SK-N-SH treated with all-trans-retinoic acid at 6 μM for 48 hours (cell line): ENCODE results near the gene ENO3.

Source experiments
- ATAC-seq: fragments of 200-7000 bp; cut with Tn5 transposase; 3 replicates; pipeline ENCODE4 v1.9.1; 2020; ENCODE audit warnings: mild to moderate bottlenecking, moderate library complexity
- ARNTL ChIP-seq: fragments of 450-650 bp; formaldehyde crosslinking; IDR thresholded peaks from 2 replicates; pipeline ENCODE4 v1.5.0; 2020; ENCODE audit warnings: low read depth, mild to moderate bottlenecking, moderate library complexity, borderline replicate concordance
- BACH2 ChIP-seq: fragments of 250-450 bp; sonication (Bioruptor Pico); IDR thresholded peaks from 2 replicates; pipeline ENCODE4 v1.9.0; 2021; ENCODE audit warnings: mild to moderate bottlenecking, borderline replicate concordance
- CSDC2 ChIP-seq: fragments of 250-450 bp; sonication (Bioruptor Pico); IDR thresholded peaks from 2 replicates; pipeline ENCODE4 v1.5.0; 2020; ENCODE audit warnings: mild to moderate bottlenecking, moderate library complexity
- ESRRG ChIP-seq: fragments of 250-450 bp; sonication (Bioruptor Pico); IDR thresholded peaks from 2 replicates; pipeline ENCODE4 v1.6.1; 2021; ENCODE audit warnings: mild to moderate bottlenecking
- GLIS3 ChIP-seq: fragments of 250-450 bp; sonication (Bioruptor Pico); IDR thresholded peaks from 2 replicates; pipeline ENCODE4 v1.5.0; 2020; ENCODE audit warnings: mild to moderate bottlenecking, moderate library complexity
- OSR1 ChIP-seq: fragments of 250-450 bp; sonication (Bioruptor Pico); IDR thresholded peaks from 2 replicates; pipeline ENCODE4 v1.8.0; 2022; ENCODE audit warnings: moderate library complexity, mild to moderate bottlenecking, inconsistent platforms
- PPARA ChIP-seq: fragments of 250-450 bp; sonication (Bioruptor Pico); IDR thresholded peaks from 2 replicates; pipeline ENCODE4 v1.5.0; 2020; ENCODE audit warnings: mild to moderate bottlenecking, borderline replicate concordance
- RARB ChIP-seq: fragments of 250-450 bp; sonication (Bioruptor Pico); IDR thresholded peaks from 2 replicates; pipeline ENCODE4 v1.8.0; 2021; ENCODE audit warnings: mild to moderate bottlenecking, moderate library complexity
- SNAI2 ChIP-seq: fragments of 250-450 bp; sonication (Bioruptor Pico); IDR thresholded peaks from 2 replicates; pipeline ENCODE4 v1.5.0; 2020; ENCODE audit warnings: mild to moderate bottlenecking, moderate library complexity
- TCF4 ChIP-seq: fragments of 250-450 bp; sonication (Bioruptor Pico); IDR thresholded peaks from 2 replicates; pipeline ENCODE4 v1.8.0; 2021; ENCODE audit warnings: mild to moderate bottlenecking, moderate library complexity, borderline replicate concordance
- TOX ChIP-seq: fragments of 250-450 bp; sonication (Bioruptor Pico); IDR thresholded peaks from 2 replicates; pipeline ENCODE4 v1.8.0; 2021; ENCODE audit warnings: mild to moderate bottlenecking, moderate library complexity, borderline replicate concordance
- ZC3H10 ChIP-seq: fragments of 250-450 bp; sonication (Bioruptor Pico); IDR thresholded peaks from 2 replicates; pipeline ENCODE4 v1.5.1; 2021; ENCODE audit warnings: mild to moderate bottlenecking, moderate library complexity
- ZFP3 ChIP-seq: fragments of 250-450 bp; sonication (Bioruptor Pico); IDR thresholded peaks from 2 replicates; pipeline ENCODE4 v1.5.0; 2020; ENCODE audit warnings: mild to moderate bottlenecking, moderate library complexity
- ZFP30 ChIP-seq: fragments of 450-650 bp; formaldehyde crosslinking; IDR thresholded peaks from 2 replicates; pipeline ENCODE4 v1.5.0; 2022; ENCODE audit warnings: mild to moderate bottlenecking, moderate library complexity
- ZNF565 ChIP-seq: fragments of 450-650 bp; formaldehyde crosslinking; conservative IDR thresholded peaks from 2 replicates; pipeline ENCODE4 v1.5.0; 2020; ENCODE audit warnings: low read depth, mild to moderate bottlenecking, moderate library complexity
- ZNF70 ChIP-seq: fragments of 450-650 bp; formaldehyde crosslinking; IDR thresholded peaks from 2 replicates; pipeline ENCODE4 v1.5.0; 2020; ENCODE audit warnings: mild to moderate bottlenecking, moderate library complexity
- ZNF8 ChIP-seq: fragments of 450-650 bp; formaldehyde crosslinking; IDR thresholded peaks from 2 replicates; pipeline ENCODE4 v1.5.0; 2020; ENCODE audit warnings: mild to moderate bottlenecking, moderate library complexity
- TF ChIP-seq, protein P1 (sequence below): fragments of 250-450 bp; sonication (Bioruptor Pico); IDR thresholded peaks from 2 replicates; pipeline ENCODE4 v1.8.0; 2021; ENCODE audit warnings: low read depth, mild to moderate bottlenecking, moderate library complexity, borderline replicate concordance
- TF ChIP-seq, protein P2 (sequence below): fragments of 250-450 bp; sonication (Bioruptor Pico); IDR thresholded peaks from 2 replicates; pipeline ENCODE4 v1.5.1; 2021; ENCODE audit warnings: mild to moderate bottlenecking, moderate library complexity
- TF ChIP-seq, protein P3 (sequence below): fragments of 250-450 bp; sonication (Bioruptor Pico); IDR thresholded peaks from 2 replicates; pipeline ENCODE4 v1.8.0; 2020; ENCODE audit warnings: mild to moderate bottlenecking, moderate library complexity, borderline replicate concordance
- TF ChIP-seq, protein P4 (sequence below): fragments of 250-450 bp; sonication (Bioruptor Pico); IDR thresholded peaks from 2 replicates; pipeline ENCODE4 v1.5.1; 2020; ENCODE audit warnings: low read depth, mild to moderate bottlenecking, moderate library complexity

The ENO3 gene

DNA sequence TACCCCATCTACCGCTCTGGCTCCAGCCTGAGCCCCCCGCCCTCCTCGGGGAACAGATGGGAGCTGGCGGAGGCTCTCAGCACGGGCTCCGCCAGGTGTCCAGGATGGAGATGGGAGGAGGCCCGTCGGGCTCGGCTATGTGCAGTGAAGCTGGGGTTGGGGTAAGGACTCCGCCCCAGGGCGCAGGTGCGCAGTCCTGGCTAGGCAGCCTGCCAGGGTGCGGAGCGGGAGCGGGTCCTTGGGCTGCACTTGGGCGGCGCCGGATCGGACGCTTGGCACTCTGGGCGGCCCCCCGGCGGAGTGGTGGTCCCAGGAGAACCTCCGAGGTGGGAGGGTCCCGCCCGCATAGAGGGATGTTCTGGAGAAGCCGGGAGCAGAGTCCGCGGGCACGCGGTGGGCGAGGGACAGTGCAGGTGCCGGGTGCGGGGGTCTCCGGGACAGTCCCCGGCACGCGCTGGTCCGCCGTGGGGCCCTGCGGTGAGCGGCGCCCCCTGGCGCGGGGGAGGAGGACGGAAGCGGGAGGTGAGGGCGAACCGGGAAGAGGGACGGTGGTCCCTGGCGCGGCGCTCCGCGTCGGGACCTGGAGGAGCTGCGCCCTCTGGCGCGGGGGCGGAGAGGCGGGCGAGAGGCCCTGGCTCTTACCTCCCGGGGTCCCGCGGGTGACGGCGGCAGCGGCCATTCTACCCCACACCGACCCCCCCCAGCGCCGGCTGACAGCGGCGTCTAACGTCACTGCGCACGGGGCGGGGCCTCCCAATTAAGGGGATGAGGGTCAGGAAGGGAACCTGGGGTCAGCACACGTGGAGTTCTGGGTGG is 36.2 kb downstream of the ENO3 start, which contains the start of gene CAMTA2:
Gene CAMTA2 (minus strand): TSS at position 725 of the 816 bp plus-strand sequence. CDS start 1,453 bp downstream, outside the sequence.
- ATAC-seq = peak; percentile 93
- TF ChIP-seq ZFP3 (0 out of 2 replicates have a peak, but pooled peaks have one; percentile 30), ZFP30 (CRISPR knock-in tag) (no peak), CSDC2 (CRISPR knock-in tag) (0 out of 2 replicates have a peak, but pooled peaks have one; percentile 5), ARNTL (CRISPR knock-in tag) (no peak)
- TF ChIP-seq, protein P1, sequence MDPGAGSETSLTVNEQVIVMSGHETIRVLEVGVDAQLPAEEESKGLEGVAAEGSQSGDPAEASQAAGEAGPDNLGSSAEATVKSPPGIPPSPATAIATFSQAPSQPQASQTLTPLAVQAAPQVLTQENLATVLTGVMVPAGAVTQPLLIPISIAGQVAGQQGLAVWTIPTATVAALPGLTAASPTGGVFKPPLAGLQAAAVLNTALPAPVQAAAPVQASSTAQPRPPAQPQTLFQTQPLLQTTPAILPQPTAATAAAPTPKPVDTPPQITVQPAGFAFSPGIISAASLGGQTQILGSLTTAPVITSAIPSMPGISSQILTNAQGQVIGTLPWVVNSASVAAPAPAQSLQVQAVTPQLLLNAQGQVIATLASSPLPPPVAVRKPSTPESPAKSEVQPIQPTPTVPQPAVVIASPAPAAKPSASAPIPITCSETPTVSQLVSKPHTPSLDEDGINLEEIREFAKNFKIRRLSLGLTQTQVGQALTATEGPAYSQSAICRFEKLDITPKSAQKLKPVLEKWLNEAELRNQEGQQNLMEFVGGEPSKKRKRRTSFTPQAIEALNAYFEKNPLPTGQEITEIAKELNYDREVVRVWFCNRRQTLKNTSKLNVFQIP = no peak
- TF ChIP-seq, protein P2, sequence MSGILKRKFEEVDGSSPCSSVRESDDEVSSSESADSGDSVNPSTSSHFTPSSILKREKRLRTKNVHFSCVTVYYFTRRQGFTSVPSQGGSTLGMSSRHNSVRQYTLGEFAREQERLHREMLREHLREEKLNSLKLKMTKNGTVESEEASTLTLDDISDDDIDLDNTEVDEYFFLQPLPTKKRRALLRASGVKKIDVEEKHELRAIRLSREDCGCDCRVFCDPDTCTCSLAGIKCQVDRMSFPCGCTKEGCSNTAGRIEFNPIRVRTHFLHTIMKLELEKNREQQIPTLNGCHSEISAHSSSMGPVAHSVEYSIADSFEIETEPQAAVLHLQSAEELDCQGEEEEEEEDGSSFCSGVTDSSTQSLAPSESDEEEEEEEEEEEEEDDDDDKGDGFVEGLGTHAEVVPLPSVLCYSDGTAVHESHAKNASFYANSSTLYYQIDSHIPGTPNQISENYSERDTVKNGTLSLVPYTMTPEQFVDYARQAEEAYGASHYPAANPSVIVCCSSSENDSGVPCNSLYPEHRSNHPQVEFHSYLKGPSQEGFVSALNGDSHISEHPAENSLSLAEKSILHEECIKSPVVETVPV (CRISPR knock-in tag) = no peak

DNA sequence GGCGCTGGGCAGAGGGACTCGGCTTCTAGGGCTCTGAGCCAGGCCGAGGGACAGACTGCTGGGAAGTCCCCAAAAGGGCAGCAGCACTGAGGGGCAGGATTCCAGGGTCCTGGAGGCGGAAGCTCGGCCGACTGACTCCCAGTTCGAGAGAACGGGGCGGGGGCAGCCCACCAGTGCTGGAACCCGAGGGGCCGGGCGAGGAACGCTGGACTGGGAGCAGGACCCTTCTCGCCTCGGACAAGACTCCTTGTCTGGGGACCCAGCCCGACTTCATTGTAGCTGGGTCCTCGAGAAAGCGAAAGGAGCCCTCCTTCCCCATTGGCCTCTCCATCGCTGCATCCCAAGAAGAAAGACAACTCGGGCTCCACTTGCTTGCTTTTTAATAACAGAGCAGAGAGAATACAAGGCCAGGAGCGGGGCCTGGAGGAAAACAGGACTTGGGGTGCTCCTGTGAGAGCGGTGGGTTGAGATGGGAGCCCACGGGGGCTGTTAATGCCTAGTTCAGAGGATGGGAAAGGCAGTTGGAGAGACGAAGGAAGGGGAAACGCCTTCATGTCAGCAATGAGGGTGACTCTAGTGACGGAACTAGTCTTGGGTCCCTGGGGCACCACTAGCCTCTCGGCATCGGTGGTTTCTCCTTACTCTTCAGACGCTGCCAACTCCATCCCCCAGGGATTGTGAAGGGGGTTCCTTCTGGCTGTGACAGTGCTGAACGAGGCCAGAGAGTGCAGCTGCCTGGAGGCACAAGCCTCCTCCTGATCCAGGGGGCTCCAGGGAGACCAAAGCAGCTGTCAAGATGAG is 37.0 kb downstream of the ENO3 start:
- ATAC-seq = peak; percentile 43; the same call in 2 of the 3 replicates
- TF ChIP-seq PPARA (CRISPR knock-in tag) = no peak
- no peak for TF ChIP-seq ARNTL (CRISPR knock-in tag)
- TF ChIP-seq BACH2 (CRISPR knock-in tag) = no peak
- no peak for TF ChIP-seq GLIS3 (CRISPR knock-in tag)
- TF ChIP-seq, protein P3, sequence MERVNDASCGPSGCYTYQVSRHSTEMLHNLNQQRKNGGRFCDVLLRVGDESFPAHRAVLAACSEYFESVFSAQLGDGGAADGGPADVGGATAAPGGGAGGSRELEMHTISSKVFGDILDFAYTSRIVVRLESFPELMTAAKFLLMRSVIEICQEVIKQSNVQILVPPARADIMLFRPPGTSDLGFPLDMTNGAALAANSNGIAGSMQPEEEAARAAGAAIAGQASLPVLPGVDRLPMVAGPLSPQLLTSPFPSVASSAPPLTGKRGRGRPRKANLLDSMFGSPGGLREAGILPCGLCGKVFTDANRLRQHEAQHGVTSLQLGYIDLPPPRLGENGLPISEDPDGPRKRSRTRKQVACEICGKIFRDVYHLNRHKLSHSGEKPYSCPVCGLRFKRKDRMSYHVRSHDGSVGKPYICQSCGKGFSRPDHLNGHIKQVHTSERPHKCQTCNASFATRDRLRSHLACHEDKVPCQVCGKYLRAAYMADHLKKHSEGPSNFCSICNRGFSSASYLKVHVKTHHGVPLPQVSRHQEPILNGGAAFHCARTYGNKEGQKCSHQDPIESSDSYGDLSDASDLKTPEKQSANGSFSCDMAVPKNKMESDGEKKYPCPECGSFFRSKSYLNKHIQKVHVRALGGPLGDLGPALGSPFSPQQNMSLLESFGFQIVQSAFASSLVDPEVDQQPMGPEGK = no peak
- no peak for TF ChIP-seq TCF4 (CRISPR knock-in tag)
- no peak for TF ChIP-seq ZNF565 (CRISPR knock-in tag)
- TF ChIP-seq CSDC2 (CRISPR knock-in tag) = no peak

DNA sequence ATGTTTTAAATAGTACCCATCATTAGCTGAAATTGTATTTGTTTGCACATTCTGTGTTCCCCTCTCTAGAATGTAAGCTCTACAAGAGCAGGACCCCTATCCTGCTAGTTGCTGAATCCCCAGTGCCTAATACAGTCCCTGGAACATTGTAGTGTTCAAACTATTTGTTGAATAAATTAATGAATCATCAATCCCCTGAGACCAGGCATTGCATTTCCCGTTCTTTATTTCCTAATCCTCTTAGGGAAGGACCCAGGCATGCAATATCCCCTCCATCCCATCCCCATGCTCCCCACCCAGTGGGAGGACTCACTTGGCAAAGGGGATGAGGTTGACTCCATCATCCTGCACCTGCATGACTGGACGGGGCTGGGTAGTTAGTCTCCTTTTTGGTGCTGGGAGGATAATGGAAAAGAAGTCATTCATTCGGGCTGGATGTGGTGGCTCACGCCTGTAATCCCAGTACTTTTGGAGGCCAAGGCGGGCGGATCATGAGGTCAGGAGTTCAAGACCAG is 43.2 kb downstream of the ENO3 start:
- TF ChIP-seq SNAI2 (CRISPR knock-in tag) (no peak), ZC3H10 (CRISPR knock-in tag) (no peak), PPARA (CRISPR knock-in tag) (no peak), RARB (CRISPR knock-in tag) (no peak), BACH2 (CRISPR knock-in tag) (no peak)
- TF ChIP-seq, protein P4, sequence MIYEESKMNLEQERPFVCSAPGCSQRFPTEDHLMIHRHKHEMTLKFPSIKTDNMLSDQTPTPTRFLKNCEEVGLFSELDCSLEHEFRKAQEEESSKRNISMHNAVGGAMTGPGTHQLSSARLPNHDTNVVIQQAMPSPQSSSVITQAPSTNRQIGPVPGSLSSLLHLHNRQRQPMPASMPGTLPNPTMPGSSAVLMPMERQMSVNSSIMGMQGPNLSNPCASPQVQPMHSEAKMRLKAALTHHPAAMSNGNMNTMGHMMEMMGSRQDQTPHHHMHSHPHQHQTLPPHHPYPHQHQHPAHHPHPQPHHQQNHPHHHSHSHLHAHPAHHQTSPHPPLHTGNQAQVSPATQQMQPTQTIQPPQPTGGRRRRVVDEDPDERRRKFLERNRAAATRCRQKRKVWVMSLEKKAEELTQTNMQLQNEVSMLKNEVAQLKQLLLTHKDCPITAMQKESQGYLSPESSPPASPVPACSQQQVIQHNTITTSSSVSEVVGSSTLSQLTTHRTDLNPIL (CRISPR knock-in tag) = no peak
- TF ChIP-seq, all 23 proteins: peak for 0
- ATAC-seq = no peak

DNA sequence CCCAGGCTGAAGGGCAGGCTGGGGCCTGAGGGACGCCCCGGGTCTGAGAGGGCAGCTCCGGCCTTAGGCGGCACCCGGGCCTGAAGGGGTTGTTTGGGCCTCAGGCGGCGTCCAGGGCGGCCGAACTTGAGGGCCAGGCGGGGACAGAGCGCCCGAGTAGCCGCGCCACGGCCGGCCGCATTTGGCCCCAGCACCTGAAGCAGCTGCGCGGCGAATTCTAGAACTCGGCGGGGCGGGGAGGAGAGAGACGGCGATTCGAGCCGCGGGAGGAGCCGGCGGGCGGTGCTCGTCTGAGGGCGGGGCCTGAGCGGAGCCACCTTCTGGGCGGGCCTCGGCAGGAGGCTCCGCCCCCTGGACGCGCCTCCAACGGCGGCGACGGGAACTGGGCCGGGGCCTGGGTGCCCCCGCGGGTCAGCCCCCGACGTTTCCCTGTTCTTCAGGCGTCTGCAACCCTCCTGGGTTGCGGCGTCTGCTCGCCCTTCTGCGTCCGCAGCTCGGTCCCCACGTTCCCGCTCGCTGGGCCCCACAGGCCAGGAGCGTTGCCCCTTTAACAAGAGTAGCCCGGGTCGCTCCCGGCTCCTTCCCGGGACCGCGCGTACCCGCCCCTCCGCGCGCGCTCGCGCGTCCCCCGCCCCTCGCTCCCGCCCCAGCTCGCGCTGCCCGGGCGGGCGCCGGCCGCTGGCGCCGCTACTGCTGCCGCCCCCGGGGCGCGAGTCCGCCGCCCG is 46.5 kb downstream of the ENO3 start, which contains the start of the genes INCA1 and KIF1C:
Gene INCA1 (minus strand): TSS at position 221 of the 725 bp plus-strand sequence. CDS start 3,085 bp downstream, outside the sequence.
Gene KIF1C (plus strand): TSS at position 649 of the 725 bp plus-strand sequence. CDS start 2,297 bp downstream, outside the sequence.
- peak; percentile 95 for ATAC-seq
- TF ChIP-seq ARNTL (CRISPR knock-in tag) (no peak), TOX (no peak), ZFP3 (no peak), ZC3H10 (CRISPR knock-in tag) (no peak), PPARA (CRISPR knock-in tag) (no peak), OSR1 (no peak), ZNF8 (CRISPR knock-in tag) (no peak), ZNF70 (CRISPR knock-in tag) (no peak), BACH2 (CRISPR knock-in tag) (no peak), CSDC2 (CRISPR knock-in tag) (no peak), ESRRG (CRISPR knock-in tag) (no peak)
- TF ChIP-seq, protein P1 = no peak
